ENCODE measurements around the gene MVD.

DNA sequence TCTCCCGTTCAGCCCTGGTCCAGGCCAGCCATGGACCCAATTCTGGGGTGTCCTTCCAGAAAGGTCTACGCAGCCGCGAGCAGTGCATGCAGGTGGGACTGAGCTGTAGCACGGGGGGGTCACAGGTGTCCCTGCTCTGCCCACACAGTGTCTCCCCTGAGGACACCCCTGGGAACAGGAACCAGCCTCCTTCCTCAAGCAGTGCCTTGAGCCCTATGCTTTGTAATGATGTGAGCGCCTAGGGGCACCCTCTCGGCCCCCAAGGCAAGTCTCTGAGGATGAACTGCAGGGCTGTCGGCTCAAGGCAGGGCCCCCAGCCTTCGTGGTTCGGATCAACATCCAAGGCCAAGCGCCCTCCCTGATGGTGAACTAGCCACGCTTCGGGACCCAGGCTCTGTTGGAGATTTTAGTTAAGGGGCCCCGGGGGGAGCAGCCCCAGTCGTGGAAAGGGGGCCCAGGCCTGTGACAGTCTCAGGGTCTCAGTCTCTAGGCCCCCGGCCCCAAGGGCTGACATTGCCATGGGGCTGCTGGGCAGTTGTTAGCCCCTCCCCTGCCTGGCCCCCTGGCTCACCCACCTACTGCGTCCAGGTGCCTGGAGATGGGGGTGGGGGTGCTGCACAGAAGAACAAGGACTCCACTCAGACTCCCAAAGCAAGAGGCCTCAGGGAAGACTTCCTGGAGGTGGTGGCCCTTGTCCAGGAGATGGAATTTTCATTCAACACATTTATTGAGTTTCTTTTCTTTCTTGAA, 22.2 kb downstream of the MVD start:
- TF ChIP-seq, protein P1, sequence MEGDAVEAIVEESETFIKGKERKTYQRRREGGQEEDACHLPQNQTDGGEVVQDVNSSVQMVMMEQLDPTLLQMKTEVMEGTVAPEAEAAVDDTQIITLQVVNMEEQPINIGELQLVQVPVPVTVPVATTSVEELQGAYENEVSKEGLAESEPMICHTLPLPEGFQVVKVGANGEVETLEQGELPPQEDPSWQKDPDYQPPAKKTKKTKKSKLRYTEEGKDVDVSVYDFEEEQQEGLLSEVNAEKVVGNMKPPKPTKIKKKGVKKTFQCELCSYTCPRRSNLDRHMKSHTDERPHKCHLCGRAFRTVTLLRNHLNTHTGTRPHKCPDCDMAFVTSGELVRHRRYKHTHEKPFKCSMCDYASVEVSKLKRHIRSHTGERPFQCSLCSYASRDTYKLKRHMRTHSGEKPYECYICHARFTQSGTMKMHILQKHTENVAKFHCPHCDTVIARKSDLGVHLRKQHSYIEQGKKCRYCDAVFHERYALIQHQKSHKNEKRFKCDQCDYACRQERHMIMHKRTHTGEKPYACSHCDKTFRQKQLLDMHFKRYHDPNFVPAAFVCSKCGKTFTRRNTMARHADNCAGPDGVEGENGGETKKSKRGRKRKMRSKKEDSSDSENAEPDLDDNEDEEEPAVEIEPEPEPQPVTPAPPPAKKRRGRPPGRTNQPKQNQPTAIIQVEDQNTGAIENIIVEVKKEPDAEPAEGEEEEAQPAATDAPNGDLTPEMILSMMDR (IDR thresholded peaks at IDR 0.05 in 2 of 3, conservative IDR thresholded peaks at IDR 0.05 in 1 of 3; ENCODE audit: borderline replicate concordance in 1 of 3, insufficient read depth in 1 of 3, low read depth in 2 of 3, low read length in 2 of 3): no peak
- TF ChIP-seq, protein P2, sequence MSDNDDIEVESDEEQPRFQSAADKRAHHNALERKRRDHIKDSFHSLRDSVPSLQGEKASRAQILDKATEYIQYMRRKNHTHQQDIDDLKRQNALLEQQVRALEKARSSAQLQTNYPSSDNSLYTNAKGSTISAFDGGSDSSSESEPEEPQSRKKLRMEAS (IDR thresholded peaks at IDR 0.05): no peak
- TF ChIP-seq EZH2 (IDR thresholded peaks at IDR 0.05) (no peak), POLR2A (IDR thresholded peaks at IDR 0.05; ENCODE audit: borderline replicate concordance, extremely low read depth, insufficient read depth, insufficient read length) (no peak), EGR1 (IDR thresholded peaks at IDR 0.05; ENCODE audit: low read depth) (no peak), SRF (IDR thresholded peaks at IDR 0.05; ENCODE audit: low read depth) (no peak), EZH2phosphoT487 (IDR thresholded peaks at IDR 0.05; ENCODE audit: borderline replicate concordance) (no peak), POLR2AphosphoS5 (IDR thresholded peaks at IDR 0.05; ENCODE audit: low read depth, low read length) (0 out of 2 replicates have a peak, but pooled peaks have one; percentile 3)
- TF ChIP-seq, protein P3, sequence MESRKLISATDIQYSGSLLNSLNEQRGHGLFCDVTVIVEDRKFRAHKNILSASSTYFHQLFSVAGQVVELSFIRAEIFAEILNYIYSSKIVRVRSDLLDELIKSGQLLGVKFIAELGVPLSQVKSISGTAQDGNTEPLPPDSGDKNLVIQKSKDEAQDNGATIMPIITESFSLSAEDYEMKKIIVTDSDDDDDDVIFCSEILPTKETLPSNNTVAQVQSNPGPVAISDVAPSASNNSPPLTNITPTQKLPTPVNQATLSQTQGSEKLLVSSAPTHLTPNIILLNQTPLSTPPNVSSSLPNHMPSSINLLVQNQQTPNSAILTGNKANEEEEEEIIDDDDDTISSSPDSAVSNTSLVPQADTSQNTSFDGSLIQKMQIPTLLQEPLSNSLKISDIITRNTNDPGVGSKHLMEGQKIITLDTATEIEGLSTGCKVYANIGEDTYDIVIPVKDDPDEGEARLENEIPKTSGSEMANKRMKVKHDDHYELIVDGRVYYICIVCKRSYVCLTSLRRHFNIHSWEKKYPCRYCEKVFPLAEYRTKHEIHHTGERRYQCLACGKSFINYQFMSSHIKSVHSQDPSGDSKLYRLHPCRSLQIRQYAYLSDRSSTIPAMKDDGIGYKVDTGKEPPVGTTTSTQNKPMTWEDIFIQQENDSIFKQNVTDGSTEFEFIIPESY (IDR thresholded peaks at IDR 0.05; ENCODE audit: extremely low read depth, insufficient replicate concordance, low read length): no peak
- TF ChIP-seq, protein P4, sequence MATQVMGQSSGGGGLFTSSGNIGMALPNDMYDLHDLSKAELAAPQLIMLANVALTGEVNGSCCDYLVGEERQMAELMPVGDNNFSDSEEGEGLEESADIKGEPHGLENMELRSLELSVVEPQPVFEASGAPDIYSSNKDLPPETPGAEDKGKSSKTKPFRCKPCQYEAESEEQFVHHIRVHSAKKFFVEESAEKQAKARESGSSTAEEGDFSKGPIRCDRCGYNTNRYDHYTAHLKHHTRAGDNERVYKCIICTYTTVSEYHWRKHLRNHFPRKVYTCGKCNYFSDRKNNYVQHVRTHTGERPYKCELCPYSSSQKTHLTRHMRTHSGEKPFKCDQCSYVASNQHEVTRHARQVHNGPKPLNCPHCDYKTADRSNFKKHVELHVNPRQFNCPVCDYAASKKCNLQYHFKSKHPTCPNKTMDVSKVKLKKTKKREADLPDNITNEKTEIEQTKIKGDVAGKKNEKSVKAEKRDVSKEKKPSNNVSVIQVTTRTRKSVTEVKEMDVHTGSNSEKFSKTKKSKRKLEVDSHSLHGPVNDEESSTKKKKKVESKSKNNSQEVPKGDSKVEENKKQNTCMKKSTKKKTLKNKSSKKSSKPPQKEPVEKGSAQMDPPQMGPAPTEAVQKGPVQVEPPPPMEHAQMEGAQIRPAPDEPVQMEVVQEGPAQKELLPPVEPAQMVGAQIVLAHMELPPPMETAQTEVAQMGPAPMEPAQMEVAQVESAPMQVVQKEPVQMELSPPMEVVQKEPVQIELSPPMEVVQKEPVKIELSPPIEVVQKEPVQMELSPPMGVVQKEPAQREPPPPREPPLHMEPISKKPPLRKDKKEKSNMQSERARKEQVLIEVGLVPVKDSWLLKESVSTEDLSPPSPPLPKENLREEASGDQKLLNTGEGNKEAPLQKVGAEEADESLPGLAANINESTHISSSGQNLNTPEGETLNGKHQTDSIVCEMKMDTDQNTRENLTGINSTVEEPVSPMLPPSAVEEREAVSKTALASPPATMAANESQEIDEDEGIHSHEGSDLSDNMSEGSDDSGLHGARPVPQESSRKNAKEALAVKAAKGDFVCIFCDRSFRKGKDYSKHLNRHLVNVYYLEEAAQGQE (IDR thresholded peaks at IDR 0.05; ENCODE audit: low read depth): no peak
